ENCODE data around the gene SHTN1.

Gene SHTN1

DNA sequence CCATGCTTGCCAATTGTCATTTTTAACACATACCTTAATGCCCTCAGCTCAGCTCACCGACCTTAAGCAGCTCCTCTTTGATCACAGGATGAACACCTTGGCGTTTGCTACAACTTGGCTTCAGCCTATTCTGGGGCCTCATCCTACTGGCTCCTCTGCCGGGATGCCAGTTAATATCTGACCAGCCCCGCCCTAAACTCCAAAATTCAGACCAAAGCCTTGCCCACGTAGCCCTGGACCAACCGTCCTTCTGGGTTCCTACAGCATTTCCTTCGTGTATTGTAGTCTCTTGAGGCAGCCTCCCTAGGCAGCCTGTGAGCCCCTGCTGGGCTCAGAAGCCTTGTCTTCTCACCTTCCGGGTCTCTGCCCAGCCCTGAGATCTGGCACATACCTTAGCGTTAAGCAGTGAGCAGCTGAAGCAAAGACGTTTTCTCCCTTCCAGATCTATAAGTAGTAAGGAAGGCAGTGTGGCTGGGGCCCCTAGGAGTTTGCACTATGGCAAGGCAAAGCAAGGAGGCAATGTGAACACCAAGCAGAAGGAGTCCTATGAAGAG is 154.9 kb downstream of the SHTN1 start:
- peaks cover 8 to 15% of the 10 kb centered on the region in 2 experiments for H3K4me1 ChIP-seq (ENCODE audit: control insufficient read depth in 1 of 2, insufficient read depth in 2 of 2, low read length in 2 of 2)
- H2AK5ac ChIP-seq (ENCODE audit: low read length), result no peak overlapping the region
- peak overlapping the region; percentile 80 for H4K91ac ChIP-seq (ENCODE audit: low read depth, low read length)
- WGBS (ENCODE audit: extremely low coverage, insufficient coverage, insufficient read length), result no CpG with 5 or more reads among the region's 10 CpGs
- peak overlapping the region; percentile 41 for H3K18ac ChIP-seq (ENCODE audit: low read length)
- no peak overlapping the region for H2BK5ac ChIP-seq (ENCODE audit: low read depth, low read length, poor library complexity)
- peaks cover 2% of the 10 kb centered on the region for H3K9me3 ChIP-seq (ENCODE audit: insufficient read depth, low read depth, low read length)
- H2BK120ac ChIP-seq (ENCODE audit: insufficient read depth, low read length, poor library complexity), result peak overlapping the region; percentile 30
- H3K4ac ChIP-seq (ENCODE audit: low read depth, low read length), result no peak overlapping the region
- H3K27ac ChIP-seq (ENCODE audit: low read depth, low read length), result no peak overlapping the region
- peak overlapping the region; percentile 88 for H3K4me2 ChIP-seq (ENCODE audit: low read length)
- peak overlapping the region; percentile 70 for H4K12ac ChIP-seq (ENCODE audit: low read depth, low read length)
- H3K23ac ChIP-seq (ENCODE audit: low read length), result no peak overlapping the region
- no peaks in the 10 kb centered on the region for H3K36me3 ChIP-seq (ENCODE audit: control insufficient read depth in 1 of 2, insufficient read depth in 2 of 2, low read length in 2 of 2)
- no peaks in the 10 kb centered on the region for H3K79me2 ChIP-seq (ENCODE audit: control insufficient read depth, insufficient read depth, low read length, poor library complexity)
- H3K14ac ChIP-seq (ENCODE audit: low read length), result peak overlapping the region; percentile 35
- H3K9ac ChIP-seq (ENCODE audit: low read length), result no peak overlapping the region
- H4K8ac ChIP-seq (ENCODE audit: low read depth, low read length), result peak overlapping the region; percentile 94
- H2AFZ ChIP-seq (ENCODE audit: insufficient read depth, low read length, poor library complexity), result peak overlapping the region; percentile 80
- DNase-seq, result no peak
- H3K79me1 ChIP-seq (ENCODE audit: low read length), result peaks cover 9% of the 10 kb centered on the region
- no peak overlapping the region for H2BK12ac ChIP-seq (ENCODE audit: low read length)
- H3K27me3 ChIP-seq (ENCODE audit: insufficient read depth, low read length), result no peaks in the 10 kb centered on the region
- H3K4me3 ChIP-seq (ENCODE audit: low read depth, low read length), result peak overlapping the region; percentile 79

DNA sequence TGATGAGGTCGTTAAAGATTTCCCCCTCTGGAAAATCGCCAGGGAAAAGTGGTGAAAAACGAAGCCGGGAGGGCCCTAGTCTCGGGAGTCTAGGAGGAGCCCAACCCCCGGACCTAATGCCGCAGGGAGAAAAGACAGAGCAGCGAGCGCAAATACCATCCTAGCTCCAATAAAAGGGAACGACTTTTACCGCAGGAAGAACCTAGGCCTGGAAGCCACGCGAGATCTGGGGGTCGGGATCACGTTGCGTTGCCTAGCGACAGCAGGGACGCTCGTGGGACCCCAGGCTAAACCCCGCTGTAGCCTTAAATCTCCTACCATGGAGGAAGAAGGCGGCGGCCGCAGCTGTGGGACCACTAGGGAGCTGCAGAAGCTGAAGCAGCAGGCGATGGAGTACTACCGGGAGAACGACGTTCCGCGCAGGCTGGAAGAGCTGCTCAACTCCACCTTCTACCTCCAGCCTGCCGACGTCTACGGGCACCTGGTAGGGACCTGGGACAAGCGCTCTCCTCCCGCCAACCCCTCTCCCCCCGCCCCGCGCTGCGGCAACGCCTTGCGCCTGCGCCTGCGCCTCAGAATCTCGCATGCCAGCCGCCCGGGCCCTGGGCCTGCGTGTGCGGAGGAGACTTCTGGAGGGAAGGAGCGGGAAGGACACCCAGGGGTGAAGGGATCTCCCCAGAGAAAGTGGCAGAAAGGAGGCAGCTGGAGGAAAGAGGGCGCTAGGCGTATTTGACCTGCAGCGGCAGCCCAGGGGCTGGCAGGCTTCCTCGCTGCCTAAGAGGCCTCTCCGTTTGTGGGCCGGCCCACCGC is 155.5 kb downstream of the SHTN1 start, which contains the start of gene ENO4:
TSS of gene ENO4 (plus strand) at position 252 of the 810 bp plus-strand sequence. CDS start at position 320, 68 bp downstream.
- DNase-seq, result peak; percentile 56 to 75
- Histone ChIP-seq H4K91ac (ENCODE audit: low read depth, low read length) (peak within 1 kb of the TSS; percentile 80), H3K4me2 (ENCODE audit: low read length) (peak within 1 kb of the TSS; percentile 88), H3K36me3 (ENCODE audit: control insufficient read depth in 1 of 2, insufficient read depth in 2 of 2, low read length in 2 of 2) (no peaks in the 10 kb centered on the region), H3K23ac (ENCODE audit: low read length) (no peak within 1 kb of the TSS), H3K9ac (ENCODE audit: low read length) (peak within 1 kb of the TSS; percentile 88), H3K4me3 (ENCODE audit: low read depth, low read length) (peak within 1 kb of the TSS; percentile 79), H2BK120ac (ENCODE audit: insufficient read depth, low read length, poor library complexity) (peak within 1 kb of the TSS; percentile 30), H4K12ac (ENCODE audit: low read depth, low read length) (peak within 1 kb of the TSS; percentile 70), H3K4me1 (ENCODE audit: control insufficient read depth in 1 of 2, insufficient read depth in 2 of 2, low read length in 2 of 2) (peaks cover 8 to 15% of the 10 kb centered on the region in 2 experiments), H3K79me1 (ENCODE audit: low read length) (peaks cover 9% of the 10 kb centered on the region), H2BK5ac (ENCODE audit: low read depth, low read length, poor library complexity) (peak within 1 kb of the TSS; percentile 18), H3K27ac (ENCODE audit: low read depth, low read length) (peak within 1 kb of the TSS; percentile 62), H3K4ac (ENCODE audit: low read depth, low read length) (peak within 1 kb of the TSS; percentile 8), H3K18ac (ENCODE audit: low read length) (peak within 1 kb of the TSS; percentile 41), H3K27me3 (ENCODE audit: insufficient read depth, low read length) (no peaks in the 10 kb centered on the region), H2AK5ac (ENCODE audit: low read length) (no peak within 1 kb of the TSS), H4K8ac (ENCODE audit: low read depth, low read length) (peak within 1 kb of the TSS; percentile 94), H3K79me2 (ENCODE audit: control insufficient read depth, insufficient read depth, low read length, poor library complexity) (no peaks in the 10 kb centered on the region), H2AFZ (ENCODE audit: insufficient read depth, low read length, poor library complexity) (peak within 1 kb of the TSS; percentile 80), H3K14ac (ENCODE audit: low read length) (peak within 1 kb of the TSS; percentile 35), H3K9me3 (ENCODE audit: insufficient read depth, low read depth, low read length) (no peaks in the 10 kb centered on the region), H2BK12ac (ENCODE audit: low read length) (no peak within 1 kb of the TSS)
- no CpG with 5 or more reads among the region's 55 CpGs for WGBS (ENCODE audit: extremely low coverage, insufficient coverage, insufficient read length)

DNA sequence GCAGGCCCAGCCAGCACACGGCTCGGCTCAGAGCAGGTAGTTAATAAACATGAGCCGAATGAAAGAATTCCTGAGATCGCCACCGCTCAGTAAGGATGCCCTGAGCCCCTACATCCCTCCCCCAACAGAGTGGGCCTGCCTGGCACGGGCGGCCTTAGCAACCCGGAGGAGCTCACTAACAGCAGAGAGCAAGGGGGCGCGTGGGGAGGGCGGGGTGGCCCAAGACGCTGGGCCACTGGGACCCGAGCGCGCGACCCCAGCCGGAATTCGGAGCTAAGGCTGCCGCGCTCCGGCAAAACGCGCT is 156.1 kb downstream of the SHTN1 start:
- Histone ChIP-seq H3K9me3 (ENCODE audit: insufficient read depth, low read depth, low read length) (no peaks in the 10 kb centered on the region), H4K91ac (ENCODE audit: low read depth, low read length) (peak overlapping the region; percentile 7), H3K23ac (ENCODE audit: low read length) (no peak overlapping the region), H2BK12ac (ENCODE audit: low read length) (no peak overlapping the region), H3K4me1 (ENCODE audit: control insufficient read depth in 1 of 2, insufficient read depth in 2 of 2, low read length in 2 of 2) (peaks cover 8 to 15% of the 10 kb centered on the region in 2 experiments), H2BK120ac (ENCODE audit: insufficient read depth, low read length, poor library complexity) (no peak overlapping the region), H3K4me3 (ENCODE audit: low read depth, low read length) (peak overlapping the region; percentile 79), H3K79me1 (ENCODE audit: low read length) (peaks cover 9% of the 10 kb centered on the region), H3K18ac (ENCODE audit: low read length) (peak overlapping the region; percentile 19), H3K4me2 (ENCODE audit: low read length) (peak overlapping the region; percentile 88), H4K8ac (ENCODE audit: low read depth, low read length) (peak overlapping the region; percentile 69), H3K9ac (ENCODE audit: low read length) (peak overlapping the region; percentile 88), H2AK5ac (ENCODE audit: low read length) (no peak overlapping the region), H2BK5ac (ENCODE audit: low read depth, low read length, poor library complexity) (peak overlapping the region; percentile 18), H3K27ac (ENCODE audit: low read depth, low read length) (peak overlapping the region; percentile 62), H3K4ac (ENCODE audit: low read depth, low read length) (peak overlapping the region; percentile 8), H3K14ac (ENCODE audit: low read length) (peak overlapping the region; percentile 19), H3K79me2 (ENCODE audit: control insufficient read depth, insufficient read depth, low read length, poor library complexity) (no peaks in the 10 kb centered on the region), H3K36me3 (ENCODE audit: control insufficient read depth in 1 of 2, insufficient read depth in 2 of 2, low read length in 2 of 2) (no peaks in the 10 kb centered on the region), H2AFZ (ENCODE audit: insufficient read depth, low read length, poor library complexity) (peak overlapping the region; percentile 80), H3K27me3 (ENCODE audit: insufficient read depth, low read length) (no peaks in the 10 kb centered on the region), H4K12ac (ENCODE audit: low read depth, low read length) (peak overlapping the region; percentile 13)
- WGBS (ENCODE audit: extremely low coverage, insufficient coverage, insufficient read length), result no CpG with 5 or more reads among the region's 23 CpGs
- no peak for DNase-seq

DNA sequence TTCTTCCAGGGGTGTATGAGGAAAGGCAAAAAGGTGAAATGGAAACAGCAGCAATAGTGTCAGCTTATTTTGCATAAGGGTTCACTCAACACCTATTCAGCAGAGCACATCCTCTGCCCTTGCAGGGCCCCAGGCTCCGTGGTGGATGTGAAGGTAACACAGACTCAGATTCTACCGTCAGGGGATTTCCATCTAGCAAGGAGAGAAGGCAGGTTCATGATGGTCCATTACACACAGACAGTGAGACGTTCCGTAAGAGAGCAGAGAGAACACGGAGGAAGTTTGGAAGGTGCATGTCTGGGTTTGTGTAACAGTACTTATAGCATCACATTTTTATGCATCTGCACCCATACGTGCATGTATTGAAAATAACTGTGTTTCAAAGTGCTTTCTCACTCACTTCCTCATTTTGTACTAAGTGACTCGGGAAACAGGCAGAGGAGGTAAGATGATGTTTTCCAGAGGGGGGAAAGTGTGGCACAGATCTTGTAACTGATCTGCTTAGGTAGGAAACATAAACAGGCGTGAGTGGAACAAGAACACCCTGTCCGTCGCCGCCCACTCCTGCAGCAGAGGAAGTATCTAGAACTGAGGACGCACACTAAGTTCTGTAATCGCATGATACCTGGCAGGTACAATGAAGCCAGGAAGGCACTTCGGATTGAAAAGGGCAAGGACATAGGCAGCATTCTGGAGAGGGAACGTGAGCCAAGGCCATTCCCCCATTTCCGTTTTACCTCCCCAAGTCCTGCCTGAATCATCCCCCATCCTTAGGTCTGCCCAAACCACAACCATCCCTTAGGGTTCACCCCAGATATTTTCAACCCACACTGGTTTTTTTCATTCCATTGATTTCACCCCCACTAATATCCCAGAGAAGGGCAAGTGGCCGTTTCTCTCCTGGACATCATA is 156.7 kb downstream of the SHTN1 start:
- Histone ChIP-seq H3K27ac (ENCODE audit: low read depth, low read length) (no peak overlapping the region), H3K18ac (ENCODE audit: low read length) (no peak overlapping the region), H4K91ac (ENCODE audit: low read depth, low read length) (peak overlapping the region; percentile 7), H3K14ac (ENCODE audit: low read length) (no peak overlapping the region), H2BK5ac (ENCODE audit: low read depth, low read length, poor library complexity) (no peak overlapping the region), H4K8ac (ENCODE audit: low read depth, low read length) (peak overlapping the region; percentile 69), H3K79me1 (ENCODE audit: low read length) (peaks cover 9% of the 10 kb centered on the region), H2BK120ac (ENCODE audit: insufficient read depth, low read length, poor library complexity) (no peak overlapping the region), H3K79me2 (ENCODE audit: control insufficient read depth, insufficient read depth, low read length, poor library complexity) (no peaks in the 10 kb centered on the region), H3K27me3 (ENCODE audit: insufficient read depth, low read length) (no peaks in the 10 kb centered on the region), H3K9ac (ENCODE audit: low read length) (peak overlapping the region; percentile 88), H3K4me2 (ENCODE audit: low read length) (peak overlapping the region; percentile 88), H3K4me1 (ENCODE audit: control insufficient read depth in 1 of 2, insufficient read depth in 2 of 2, low read length in 2 of 2) (peaks cover 8 to 15% of the 10 kb centered on the region in 2 experiments), H3K23ac (ENCODE audit: low read length) (no peak overlapping the region), H2AK5ac (ENCODE audit: low read length) (no peak overlapping the region), H2BK12ac (ENCODE audit: low read length) (no peak overlapping the region), H3K4ac (ENCODE audit: low read depth, low read length) (no peak overlapping the region), H3K4me3 (ENCODE audit: low read depth, low read length) (peak overlapping the region; percentile 79), H4K12ac (ENCODE audit: low read depth, low read length) (no peak overlapping the region), H3K36me3 (ENCODE audit: control insufficient read depth in 1 of 2, insufficient read depth in 2 of 2, low read length in 2 of 2) (no peaks in the 10 kb centered on the region), H3K9me3 (ENCODE audit: insufficient read depth, low read depth, low read length) (no peaks in the 10 kb centered on the region), H2AFZ (ENCODE audit: insufficient read depth, low read length, poor library complexity) (peak overlapping the region; percentile 46)
- no peak for DNase-seq
- WGBS (ENCODE audit: extremely low coverage, insufficient coverage, insufficient read length), result no CpG with 5 or more reads among the region's 17 CpGs
